K562 (cell line): ENCODE measurements around the gene DLGAP1. TPM values are rescaled to one million over a fixed set of nuclear protein-coding genes. Genes with fewer than 3 reads are reported as not detected.

Experiments
- ATAC-seq: fragments of 200-7000 bp; cut with Tn5 transposase; 3 replicates; pipeline ENCODE4 v1.9.1; 2020; ENCODE audit warnings: moderate library complexity
- BruUV-seq: library from RNA; stranded (reverse); fragments of 400-500 nt; replicated peaks from 2 replicates; lab custom pipeline; 2021; lab: Mats Ljungman, UMichigan
- CTCF ChIA-PET: fragments of 300-600 bp; formaldehyde crosslinking; extraction: SDS; loops from one replicate; lab custom pipeline; 2021; ENCODE audit warnings: low intra/inter-chr PET ratio; lab: Yijun Ruan, JAX
- POLR2A ChIA-PET: fragments of 300-600, 350-650 bp; sonication (Branson Sonifier 250); formaldehyde crosslinking; extraction: SDS; loops from one replicate; lab custom pipeline; 2021; ENCODE audit warnings: antibody characterized with exemption, inconsistent platforms; lab: Yijun Ruan, JAX
- DNase-seq, 4 experiments: peaks; one replicate each; pipeline versions ENCODE4 v3.0.0 to v3.0.0-alpha.2; 2011 to 2018; ENCODE audit warnings: low spot score in 3 of 4, mixed read lengths in 3 of 4; ENCODE audit errors: extremely low read depth in 1 of 4
- FAIRE-seq: peaks from 2 replicates; lab custom pipeline; 2011; peaks lifted over from hg19 to GRCh38; lab: Jason Lieb, UNC
- H2AFZ ChIP-seq: 2 replicates; pipeline ENCODE4 v1.6.0; 2011; ENCODE audit warnings: low read depth, low read length, control low read depth, inconsistent platforms
- H3K27ac ChIP-seq: fragments of 200-600 bp; 3 replicates; pipeline ENCODE4 v1.8.0; 2011; ENCODE audit warnings: low read depth, mild to moderate bottlenecking, control low read depth, inconsistent platforms, low read length, moderate library complexity, mixed read lengths; ENCODE audit errors: extremely low read depth
- H3K27me3 ChIP-seq, 2 experiments: fragments of 300-600 bp in 1 of 2; 2 replicates in 1 of 2; 3 replicates in 1 of 2; pipeline versions ENCODE4 v1.6.0 to v1.8.0; 2011; ENCODE audit warnings: inconsistent platforms in 2 of 2, low read length in 2 of 2, mild to moderate bottlenecking in 1 of 2, mixed read lengths in 1 of 2, moderate library complexity in 1 of 2; ENCODE audit not compliant: control insufficient read depth in 2 of 2, insufficient read depth in 2 of 2
- H3K36me3 ChIP-seq: fragments of 300-600 bp; 3 replicates; pipeline ENCODE4 v1.8.0; 2011; ENCODE audit warnings: mild to moderate bottlenecking, low read length, inconsistent platforms; ENCODE audit not compliant: control insufficient read depth, insufficient read depth
- H3K4me1 ChIP-seq, 2 experiments: fragments of 200-600 bp in 1 of 2; replicated peaks in 1 of 2; 2 replicates in 1 of 2; 3 replicates in 1 of 2; pipeline versions ENCODE4 v1.5.1 to v1.8.0; 2011; ENCODE audit warnings: inconsistent platforms in 2 of 2, low read length in 2 of 2, mild to moderate bottlenecking in 1 of 2, mixed read lengths in 1 of 2, moderate library complexity in 1 of 2; ENCODE audit not compliant: control insufficient read depth in 2 of 2, insufficient read depth in 2 of 2
- H3K4me2 ChIP-seq: 2 replicates; pipeline ENCODE4 v1.6.1; 2011; ENCODE audit warnings: low read length, control low read depth, inconsistent platforms, mixed read lengths; ENCODE audit not compliant: insufficient read depth
- H3K4me3 ChIP-seq: fragments of 200-600 bp; sonication (generic), shearing (Covaris generic); 2 replicates; pipeline ENCODE4 v1.5.1; 2016; ENCODE audit warnings: control low read depth, inconsistent platforms
- H3K79me2 ChIP-seq: fragments of 200-600 bp; 3 replicates; pipeline ENCODE4 v1.8.0; 2011; ENCODE audit warnings: low read length, inconsistent platforms; ENCODE audit not compliant: control insufficient read depth, insufficient read depth
- H3K9ac ChIP-seq, 2 experiments: 2 replicates each; pipeline versions ENCODE4 v1.6.0 to v1.6.1; 2011; ENCODE audit warnings: low read depth in 2 of 2, low read length in 2 of 2, control low read depth in 1 of 2, inconsistent platforms in 1 of 2, mild to moderate bottlenecking in 1 of 2, mixed read lengths in 1 of 2; ENCODE audit not compliant: insufficient read depth in 1 of 2
- H3K9me1 ChIP-seq: one replicate; pipeline ENCODE4 v1.6.0; 2011; ENCODE audit warnings: inconsistent platforms, mild to moderate bottlenecking, low read length, moderate library complexity; ENCODE audit not compliant: control insufficient read depth, insufficient read depth
- H3K9me3 ChIP-seq: replicated peaks from 2 replicates; pipeline ENCODE4 v1.5.1; 2011; ENCODE audit warnings: low read depth, low read length, inconsistent platforms; ENCODE audit not compliant: control insufficient read depth, insufficient read depth
- H4K20me1 ChIP-seq: replicated peaks from 2 replicates; pipeline ENCODE4 v1.6.1; 2011; ENCODE audit warnings: low read length, inconsistent platforms, mixed read lengths; ENCODE audit not compliant: control insufficient read depth, insufficient read depth
- CHD1 ChIP-seq: fragments of 200-600 bp; sonication (generic); IDR thresholded peaks from one replicate; pipeline ENCODE4 v1.6.1; 2012; ENCODE audit warnings: mild to moderate bottlenecking, moderate library complexity, low read length, inconsistent platforms
- EP400 ChIP-seq: fragments of 450-650 bp; IDR thresholded peaks from 2 replicates; pipeline ENCODE4 v1.6.1; 2017; ENCODE audit warnings: antibody characterized with exemption, mild to moderate bottlenecking, moderate library complexity
- SNRNP70 ChIP-seq: fragments of 200-400 bp; formaldehyde crosslinking; optimal IDR thresholded peaks from 2 replicates; pipeline ENCODE3; 2017; ENCODE audit warnings: low read depth, low read length
- SRF ChIP-seq, 2 experiments: fragments of 250-450, 450-650 bp in 1 of 2; sonication (Bioruptor Pico) in 1 of 2; sonication (generic) in 1 of 2; formaldehyde crosslinking; IDR thresholded peaks; 2 replicates each; pipeline versions ENCODE4 v1.5.0 to v1.5.1; 2020 to 2022; ENCODE audit warnings: mild to moderate bottlenecking in 1 of 2, missing genetic modification reagents in 1 of 2
- WGBS: fragments of 100-300 bp; shearing (Covaris generic); methylation state at CpG from one replicate; pipeline ENCODE4 v1.1.6; 2016; ENCODE audit warnings: low coverage, mixed read lengths; ENCODE audit not compliant: insufficient coverage; ENCODE audit errors: missing lambda C conversion rate; 5-methylcytosine and 5-hydroxymethylcytosine counted together
- in situ Hi-C: fragments of 300-500 bp; cut with MboI; formaldehyde crosslinking; loops from 4 replicates; pipeline ENCODE4 v1.15.0; 2018; ENCODE audit warnings: inconsistent platforms, mixed read lengths
- intact Hi-C: fragments of 100-400 bp; cut with micrococcal nuclease; formaldehyde crosslinking; loops from 2 replicates; pipeline ENCODE4 v1.14.2; 2022
- polyA plus RNA-seq, 8 experiments: library from polyadenylated mRNA; depleted of rRNA in 4 of 8; stranded (reverse) in 5 of 8; unstranded in 3 of 8; fragments of >200 nt; fragmentation: Nextera tagmentation in 2 of 8; fragmentation: Illumina TruSeq in 1 of 8; extraction: Ambion mirVana in 2 of 8; extraction: Trizol in 1 of 8; gene quantifications; 2 replicates each; pipeline versions ENCODE4 v1.2.1 to v1.2.3, GENCODE V29; 2011 to 2014; ENCODE audit warnings: inconsistent platforms in 1 of 8, missing spikeins in 1 of 8
- total RNA-seq, 7 experiments: library from RNA; depleted of rRNA in 6 of 7; stranded (reverse); fragments of >200 nt in 6 of 7; fragmentation: Illumina TruSeq in 2 of 7; extraction: Trizol in 2 of 7; gene quantifications; 2 replicates each; pipeline versions ENCODE4 v1.2.1 to v1.2.3, GENCODE V29; 2011 to 2021; ENCODE audit warnings: low replicate concordance in 1 of 7
- TF ChIP-seq, protein P1 (sequence below): fragments of 450-650 bp; IDR thresholded peaks from 2 replicates; pipeline ENCODE4 v1.7.1; 2018; ENCODE audit warnings: mild to moderate bottlenecking, low read depth; ENCODE audit not compliant: partially characterized antibody
- TF ChIP-seq, protein P2 (sequence below): fragments of 450-650 bp; IDR thresholded peaks from 2 replicates; pipeline ENCODE4 v1.6.1; 2018; ENCODE audit not compliant: partially characterized antibody
- TF ChIP-seq, protein P3 (sequence below): fragments of 250-450 bp; sonication (Bioruptor Pico); IDR thresholded peaks from 2 replicates; pipeline ENCODE4 v1.8.0; 2021; ENCODE audit warnings: moderate library complexity, mild to moderate bottlenecking, inconsistent platforms

Gene DLGAP1
- total and polyA plus RNA-seq, 9 of the 15 experiments (the other 6 are each of a cell fraction or from before 2014, with no cell fraction given) = 0.04 to 0.22 (median 0.08) TPM

DNA sequence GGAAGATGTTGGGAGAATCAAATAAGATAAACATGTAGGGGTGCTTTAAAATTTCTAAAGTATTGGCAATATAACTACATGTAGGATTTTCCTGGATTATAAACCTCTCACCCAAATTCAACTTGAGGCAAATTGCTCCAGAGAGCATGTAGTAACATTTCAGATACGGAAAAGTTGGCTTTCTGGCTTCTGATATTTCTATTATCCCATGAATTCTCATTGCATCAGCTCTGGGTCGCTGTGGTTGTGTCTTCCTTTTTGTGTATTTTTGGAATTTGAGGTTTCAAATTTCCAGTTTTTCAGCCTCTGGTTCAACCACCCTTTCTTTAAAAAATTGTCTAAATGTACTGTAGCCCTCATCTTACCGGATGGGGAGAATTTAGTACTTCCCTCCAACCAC, 972.8 kb downstream of the DLGAP1 start:
- H3K79me2 ChIP-seq = no peaks in the 10 kb centered on the region
- CTCF ChIA-PET = no interaction called here
- no peak for TF ChIP-seq CHD1
- TF ChIP-seq SRF (CRISPR knock-in tag; IDR thresholded peaks at IDR 0.05) = 0 out of 4 replicates have a peak, but pooled peaks of 1 of the 2 experiments have one; percentile 0
- TF ChIP-seq, protein P1, sequence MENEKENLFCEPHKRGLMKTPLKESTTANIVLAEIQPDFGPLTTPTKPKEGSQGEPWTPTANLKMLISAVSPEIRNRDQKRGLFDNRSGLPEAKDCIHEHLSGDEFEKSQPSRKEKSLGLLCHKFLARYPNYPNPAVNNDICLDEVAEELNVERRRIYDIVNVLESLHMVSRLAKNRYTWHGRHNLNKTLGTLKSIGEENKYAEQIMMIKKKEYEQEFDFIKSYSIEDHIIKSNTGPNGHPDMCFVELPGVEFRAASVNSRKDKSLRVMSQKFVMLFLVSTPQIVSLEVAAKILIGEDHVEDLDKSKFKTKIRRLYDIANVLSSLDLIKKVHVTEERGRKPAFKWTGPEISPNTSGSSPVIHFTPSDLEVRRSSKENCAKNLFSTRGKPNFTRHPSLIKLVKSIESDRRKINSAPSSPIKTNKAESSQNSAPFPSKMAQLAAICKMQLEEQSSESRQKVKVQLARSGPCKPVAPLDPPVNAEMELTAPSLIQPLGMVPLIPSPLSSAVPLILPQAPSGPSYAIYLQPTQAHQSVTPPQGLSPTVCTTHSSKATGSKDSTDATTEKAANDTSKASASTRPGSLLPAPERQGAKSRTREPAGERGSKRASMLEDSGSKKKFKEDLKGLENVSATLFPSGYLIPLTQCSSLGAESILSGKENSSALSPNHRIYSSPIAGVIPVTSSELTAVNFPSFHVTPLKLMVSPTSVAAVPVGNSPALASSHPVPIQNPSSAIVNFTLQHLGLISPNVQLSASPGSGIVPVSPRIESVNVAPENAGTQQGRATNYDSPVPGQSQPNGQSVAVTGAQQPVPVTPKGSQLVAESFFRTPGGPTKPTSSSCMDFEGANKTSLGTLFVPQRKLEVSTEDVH = no peak
- no peak for TF ChIP-seq SNRNP70
- TF ChIP-seq EP400 = no peak
- TF ChIP-seq, protein P2, sequence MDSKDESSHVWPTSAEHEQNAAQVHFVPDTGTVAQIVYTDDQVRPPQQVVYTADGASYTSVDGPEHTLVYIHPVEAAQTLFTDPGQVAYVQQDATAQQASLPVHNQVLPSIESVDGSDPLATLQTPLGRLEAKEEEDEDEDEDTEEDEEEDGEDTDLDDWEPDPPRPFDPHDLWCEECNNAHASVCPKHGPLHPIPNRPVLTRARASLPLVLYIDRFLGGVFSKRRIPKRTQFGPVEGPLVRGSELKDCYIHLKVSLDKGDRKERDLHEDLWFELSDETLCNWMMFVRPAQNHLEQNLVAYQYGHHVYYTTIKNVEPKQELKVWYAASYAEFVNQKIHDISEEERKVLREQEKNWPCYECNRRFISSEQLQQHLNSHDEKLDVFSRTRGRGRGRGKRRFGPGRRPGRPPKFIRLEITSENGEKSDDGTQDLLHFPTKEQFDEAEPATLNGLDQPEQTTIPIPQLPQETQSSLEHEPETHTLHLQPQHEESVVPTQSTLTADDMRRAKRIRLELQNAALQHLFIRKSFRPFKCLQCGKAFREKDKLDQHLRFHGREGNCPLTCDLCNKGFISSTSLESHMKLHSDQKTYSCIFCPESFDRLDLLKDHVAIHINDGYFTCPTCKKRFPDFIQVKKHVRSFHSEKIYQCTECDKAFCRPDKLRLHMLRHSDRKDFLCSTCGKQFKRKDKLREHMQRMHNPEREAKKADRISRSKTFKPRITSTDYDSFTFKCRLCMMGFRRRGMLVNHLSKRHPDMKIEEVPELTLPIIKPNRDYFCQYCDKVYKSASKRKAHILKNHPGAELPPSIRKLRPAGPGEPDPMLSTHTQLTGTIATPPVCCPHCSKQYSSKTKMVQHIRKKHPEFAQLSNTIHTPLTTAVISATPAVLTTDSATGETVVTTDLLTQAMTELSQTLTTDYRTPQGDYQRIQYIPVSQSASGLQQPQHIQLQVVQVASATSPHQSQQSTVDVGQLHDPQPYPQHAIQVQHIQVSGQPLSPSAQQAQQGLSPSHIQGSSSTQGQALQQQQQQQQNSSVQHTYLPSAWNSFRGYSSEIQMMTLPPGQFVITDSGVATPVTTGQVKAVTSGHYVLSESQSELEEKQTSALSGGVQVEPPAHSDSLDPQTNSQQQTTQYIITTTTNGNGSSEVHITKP = peak; percentile 56
- TF ChIP-seq, protein P3, sequence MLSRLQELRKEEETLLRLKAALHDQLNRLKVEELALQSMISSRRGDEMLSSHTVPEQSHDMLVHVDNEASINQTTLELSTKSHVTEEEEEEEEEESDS = no peak
- TF ChIP-seq, all 486 proteins: peak for 2
- Histone ChIP-seq H3K9ac (0 out of 4 replicates have a peak overlapping the region, but pooled peaks of 1 of the 2 experiments have one; percentile 4), H3K27ac (no peak overlapping the region), H3K4me2 (peak overlapping the region; percentile 16; the same call in 1 of the 2 replicates), H3K9me1 (no peaks in the 10 kb centered on the region), H4K20me1 (no peaks in the 10 kb centered on the region), H3K27me3 (no peaks in the 10 kb centered on the region), H2AFZ (peak overlapping the region; percentile 83), H3K4me1 (peaks cover 0 to 11% of the 10 kb centered on the region in 2 experiments; a peak in 4 of 5 replicates), H3K9me3 (no peaks in the 10 kb centered on the region), H3K4me3 (no peak overlapping the region), H3K36me3 (no peaks in the 10 kb centered on the region)
- in situ Hi-C loops (loop anchor here (5.0 kb wide), 1 partner anchor 95 kb away; no protein-coding TSS in a partner anchor), intact Hi-C loops (loop anchor here (1.0 to 2.0 kb wide), 2 partner anchors 45 to 184 kb away; no protein-coding TSS in a partner anchor)
- DNase-seq (no peak), ATAC-seq (no peak), FAIRE-seq (no peak)
- no TSS peak for BruUV-seq
- 62% methylated on average over 3 of the region's 3 CpGs for WGBS
- POLR2A ChIA-PET = interaction anchor here (0.6 to 2.2 kb wide), 8 partner anchors 9 to 170 kb away, joined by 3 to 13 read pairs (median 3); no protein-coding TSS in a partner anchor
